GM04504 (cell line): Measurements from ENCODE around the gene ZBTB8B.

Source experiments
- DNase-seq: peaks from one replicate; pipeline ENCODE4 v3.0.0-alpha.2; 2012; ENCODE audit warnings: low read depth

ZBTB8B gene

GRCh38 chr1:32508761-32509160, 43.9 kb downstream of the ZBTB8B start:
- no peak for DNase-seq

- no peak for DNase-seq
Measured at GRCh38 chr1:32509939-32510338, 45.1 kb downstream of the ZBTB8B start.
